Gastroesophageal sphincter (tissue), 4 donors: Measurements from ENCODE around the gene SFI1. TPM values are rescaled to one million over a fixed set of nuclear protein-coding genes. Genes with fewer than 3 reads are reported as not detected.

ENCODE experiments used
- ATAC-seq: fragments of 150-250 bp; one replicate; pipeline ENCODE4 v1.9.1; 2016; ENCODE audit warnings: mild to moderate bottlenecking, moderate library complexity
- H3K27ac ChIP-seq, 4 donors: fragments of 200-600 bp; sonication (generic) in 3 of 4; 1 replicate in 3 of 4; 2 replicates in 1 of 4; pipeline ENCODE4 v1.5.1; 2016 to 2019
- H3K27me3 ChIP-seq: fragments of 200-600 bp; sonication (generic); one replicate; pipeline ENCODE4 v1.5.1; 2019
- H3K36me3 ChIP-seq, 2 donors: fragments of 200-600 bp; sonication (generic); one replicate each; pipeline ENCODE4 v1.5.1; 2019; ENCODE audit warnings: control low read depth in 1 of 2
- H3K4me1 ChIP-seq, 3 donors: fragments of 200-600 bp; sonication (generic); 1 replicate in 2 of 3; 2 replicates in 1 of 3; pipeline ENCODE4 v1.5.1; 2016 to 2019; ENCODE audit warnings: control low read depth in 2 of 3
- H3K4me3 ChIP-seq, 2 donors: fragments of 200-600 bp; sonication (generic); one replicate each; pipeline ENCODE4 v1.5.1; 2019; ENCODE audit warnings: mild to moderate bottlenecking in 1 of 2, moderate library complexity in 1 of 2
- H3K9me3 ChIP-seq, 3 donors: fragments of 200-600 bp; sonication (generic); one replicate each; pipeline ENCODE4 v1.5.1; 2017 to 2019; ENCODE audit warnings: control low read depth in 2 of 3
- CTCF ChIP-seq, 4 experiments: fragments of 200-600 bp in 2 of 4; fragments of 450-650 bp in 2 of 4; sonication (generic) in 1 of 4; IDR thresholded peaks; one replicate each; pipeline ENCODE4 v1.5.1; 2017 to 2019; ENCODE audit warnings: antibody characterized with exemption in 4 of 4, mild to moderate bottlenecking in 2 of 4, moderate library complexity in 2 of 4
- EP300 ChIP-seq: sonication (generic); formaldehyde crosslinking; IDR thresholded peaks from one replicate; pipeline ENCODE4 v1.6.1; 2017; ENCODE audit warnings: antibody characterized with exemption, mild to moderate bottlenecking
- POLR2A ChIP-seq, 2 donors: fragments of 450-650 bp; IDR thresholded peaks; one replicate each; pipeline ENCODE4 v1.6.1; 2017; ENCODE audit warnings: antibody characterized with exemption in 2 of 2, mild to moderate bottlenecking in 2 of 2, moderate library complexity in 1 of 2
- POLR2AphosphoS5 ChIP-seq: sonication (generic); formaldehyde crosslinking; IDR thresholded peaks from one replicate; pipeline ENCODE4 v1.6.1; 2017; ENCODE audit warnings: antibody characterized with exemption
- WGBS, 2 donors: methylation state at CpG; one replicate each; pipeline ENCODE4 v1.1.5; 2018; ENCODE audit warnings: low coverage in 1 of 2; 5-methylcytosine and 5-hydroxymethylcytosine counted together
- small RNA-seq, 4 donors: library from RNA; depleted of rRNA; stranded (forward); fragments of <200 nt; gene quantifications; one replicate each; pipeline ENCODE3, GENCODE V24; 2016
- total RNA-seq, 4 donors: library from RNA; depleted of rRNA; stranded (reverse); fragments of >200 nt; gene quantifications; one replicate each; pipeline ENCODE4 v1.1.0, GENCODE V29; 2016

Gene SFI1
- total RNA-seq, 4 donors from 2014 or later, result 14.4 to 54.8 (median 20.0) TPM

GRCh38 chr22:31661851-31662667 is 165.7 kb downstream of the SFI1 start, which contains the start of gene PISD:
Gene PISD, minus strand, starts transcription at chr22:31662215. Its CDS starts 7 bp downstream, at chr22:31662208.
- peak within 1 kb of the TSS; percentile 61 to 87 for H3K4me3 ChIP-seq
- H3K9me3 ChIP-seq, result no peaks in the 10 kb centered on the region
- WGBS, 2 donors, result 3% methylated on average over 19 of the region's 52 CpGs; no CpG with 5 or more reads in 1 of the 2 donors
- no peaks in the 10 kb centered on the region for H3K36me3 ChIP-seq
- H3K27me3 ChIP-seq, result no peaks in the 10 kb centered on the region
- peaks cover 0 to 26% (median 10%) of the 10 kb centered on the region in 3 donors for H3K4me1 ChIP-seq
- TF ChIP-seq EP300 (no peak), POLR2AphosphoS5 (peak; percentile 73), CTCF (IDR thresholded peaks at IDR 0.05) (peak in 1 of 4 experiments; percentile 12), POLR2A (IDR thresholded peaks at IDR 0.05) (peak; percentile 9 to 59)
- ATAC-seq, result peak; percentile 99
- H3K27ac ChIP-seq, result peak within 1 kb of the TSS; percentile 24 to 80 (median 68)

- 55 to 86% methylated on average over 4 to 8 of the region's 8 CpGs for WGBS, 2 donors
- H3K27ac ChIP-seq, result peak overlapping the region in 3 of 4 donors; percentile 68 to 80 (median 68)
- ATAC-seq, result no peak
- H3K36me3 ChIP-seq, result no peaks in the 10 kb centered on the region
- H3K4me1 ChIP-seq, result peaks cover 0 to 26% (median 10%) of the 10 kb centered on the region in 3 donors
- H3K9me3 ChIP-seq, result no peaks in the 10 kb centered on the region
- no peaks in the 10 kb centered on the region for H3K27me3 ChIP-seq
- TF ChIP-seq POLR2AphosphoS5, result no peak
- no peak for TF ChIP-seq POLR2A (IDR thresholded peaks at IDR 0.05)
- TF ChIP-seq EP300, result no peak
- TF ChIP-seq CTCF (IDR thresholded peaks at IDR 0.05), result no peak
- H3K4me3 ChIP-seq, result peak overlapping the region; percentile 61 to 87
Measured at GRCh38 chr22:31662668-31663037, 166.3 kb downstream of the SFI1 start.

Small RNA genes lying within 50 kb of the gene (small RNA-seq; reads per million reads assigned to genes)
- gene AL096701.2 (0 reads per million in 4 donors), gene RNU6-28P (0 reads per million in 4 donors)

Other genes starting within 250 kb of the SFI1 start
- 10 to 100 TPM; 28.8 to 53.7 (median 37.8) TPM for gene PIK3IP1, start 204.0 kb upstream of the SFI1 start, total RNA-seq
- 10 to 100 TPM; 15.7 to 18.0 (median 17.7) TPM for gene PATZ1, start 150.2 kb upstream of the SFI1 start, total RNA-seq
- 10 to 100 TPM; 51.8 to 70.0 (median 57.9) TPM for gene DRG1, start 96.9 kb upstream of the SFI1 start, total RNA-seq
- gene EIF4ENIF1, start 6.7 kb upstream of the SFI1 start, total RNA-seq, result 10 to 100 TPM; 18.4 to 24.0 (median 20.5) TPM
- 10 to 100 TPM; 10.1 to 32.7 (median 19.2) TPM for gene PISD, start 165.7 kb downstream of the SFI1 start, total RNA-seq